H1 (cell line): Measurements from ENCODE around the gene HNRNPDL.

Experiments
- CTCF ChIP-seq, 3 experiments: IDR thresholded peaks; 1 replicate in 2 of 3; 2 replicates in 1 of 3; pipeline versions ENCODE4 v1.5.1 to v1.6.1; 2011; ENCODE audit warnings: low read length in 3 of 3, mild to moderate bottlenecking in 3 of 3, inconsistent platforms in 2 of 3, low read depth in 1 of 3, moderate library complexity in 1 of 3; ENCODE audit not compliant: insufficient read depth in 1 of 3; ENCODE audit errors: control extremely low read depth in 1 of 3
- EZH2 ChIP-seq: fragments of 200-600 bp; sonication (generic); IDR thresholded peaks from 2 replicates; pipeline ENCODE4 v1.7.1; 2012; ENCODE audit warnings: low read depth, mild to moderate bottlenecking, moderate library complexity, low read length, inconsistent platforms; ENCODE audit not compliant: severe bottlenecking
- HDAC6 ChIP-seq: IDR thresholded peaks from one replicate; pipeline ENCODE4 v1.7.1; 2012; ENCODE audit warnings: low read depth, mild to moderate bottlenecking, inconsistent platforms, low read length, moderate library complexity
- POLR2A ChIP-seq, 2 experiments: IDR thresholded peaks; 1 replicate in 1 of 2; 2 replicates in 1 of 2; pipeline ENCODE4 v1.6.1; 2011; ENCODE audit warnings: low read depth in 2 of 2, low read length in 2 of 2, mild to moderate bottlenecking in 2 of 2; ENCODE audit errors: control extremely low read depth in 1 of 2
- RAD21 ChIP-seq, 2 experiments: IDR thresholded peaks in 1 of 2; conservative IDR thresholded peaks in 1 of 2; 2 replicates each; pipeline ENCODE4 v1.6.1; 2011; ENCODE audit warnings: low read depth in 2 of 2, low read length in 2 of 2, improper control_type of control experiment in 1 of 2, inconsistent platforms in 1 of 2, mild to moderate bottlenecking in 1 of 2, moderate library complexity in 1 of 2
- RFX5 ChIP-seq: IDR thresholded peaks from 2 replicates; pipeline ENCODE4 v1.6.1; 2011; ENCODE audit warnings: low read depth, low read length, improper control_type of control experiment, borderline replicate concordance
- SIN3A ChIP-seq, 2 experiments: IDR thresholded peaks in 1 of 2; conservative IDR thresholded peaks in 1 of 2; 2 replicates each; pipeline ENCODE4 v1.6.1; 2011 to 2012; ENCODE audit warnings: low read length in 2 of 2, improper control_type of control experiment in 1 of 2, low read depth in 1 of 2, mild to moderate bottlenecking in 1 of 2
- TAF1 ChIP-seq: IDR thresholded peaks from 2 replicates; pipeline ENCODE4 v1.6.1; 2011; ENCODE audit warnings: mild to moderate bottlenecking, low read depth, low read length
- ZNF274 ChIP-seq: IDR thresholded peaks from 2 replicates; pipeline ENCODE4 v1.7.0; 2012; ENCODE audit warnings: low read length, borderline replicate concordance; ENCODE audit errors: extremely low read depth
- TF ChIP-seq, protein P1 (sequence below): IDR thresholded peaks from 2 replicates; pipeline ENCODE4 v1.6.1; 2012; ENCODE audit warnings: inconsistent platforms

- TF ChIP-seq RFX5, result no peak
- TF ChIP-seq POLR2A (IDR thresholded peaks at IDR 0.05; ENCODE audit: control extremely low read depth in 1 of 2, low read depth in 2 of 2, low read length in 2 of 2), result no peak
- no peak for TF ChIP-seq ZNF274
- TF ChIP-seq RAD21 (IDR thresholded peaks at IDR 0.05 in 1 of 2, conservative IDR thresholded peaks at IDR 0.05 in 1 of 2; ENCODE audit: low read depth in 2 of 2, low read length in 2 of 2), result no peak
- TF ChIP-seq, protein P1, sequence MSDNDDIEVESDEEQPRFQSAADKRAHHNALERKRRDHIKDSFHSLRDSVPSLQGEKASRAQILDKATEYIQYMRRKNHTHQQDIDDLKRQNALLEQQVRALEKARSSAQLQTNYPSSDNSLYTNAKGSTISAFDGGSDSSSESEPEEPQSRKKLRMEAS, result no peak
- no peak for TF ChIP-seq SIN3A (conservative IDR thresholded peaks at IDR 0.05 in 1 of 2, IDR thresholded peaks at IDR 0.05 in 1 of 2; ENCODE audit: low read depth in 1 of 2, low read length in 2 of 2)
- TF ChIP-seq CTCF (IDR thresholded peaks at IDR 0.05; ENCODE audit: control extremely low read depth in 1 of 3, insufficient read depth in 1 of 3, low read depth in 1 of 3, low read length in 3 of 3), result no peak
- TF ChIP-seq EZH2, result no peak
- TF ChIP-seq TAF1, result no peak
- TF ChIP-seq HDAC6, result no peak
Observed at GRCh38 chr4:82463221-82463620, 33.0 kb upstream of the HNRNPDL start.
